ENCODE data around the gene ATG3. TPM values are rescaled to one million over a fixed set of nuclear protein-coding genes. Genes with fewer than 3 reads are reported as not detected.
"Not testable (repeated sequence)": the region's sequence is repeated elsewhere in the genome, so short reads cannot be mapped to it uniquely, and the experiment has no call there.

The ATG3 gene
- total RNA-seq, 1 experiment from 2014 or later = 75.1 TPM

- intact Hi-C loops (cut with micrococcal nuclease; ENCODE audit: unreplicated experiment) = loop anchor here (5.0 kb wide), 1 partner anchor 393 kb away; no protein-coding TSS in a partner anchor
- ChIA-PET POLR2A (no interaction called here), CTCF (no interaction called here)
- in situ Hi-C loops (cut with HindIII; ENCODE audit: low pct_unique_long_range_greater_than_20kb, low sequenced_read_pairs) = no loop called here
- Histone ChIP-seq H3K4me1 (ENCODE audit: control insufficient read depth, insufficient read depth, low read length) (no peaks in the 10 kb centered on the region), H3K27me3 (ENCODE audit: control insufficient read depth, insufficient read depth, low read length) (no peaks in the 10 kb centered on the region), H3K9me3 (ENCODE audit: control insufficient read depth, insufficient read depth, low read depth, low read length) (no peaks in the 10 kb centered on the region), H3K27ac (ENCODE audit: low read length) (no peak overlapping the region), H3K36me3 (ENCODE audit: control insufficient read depth, insufficient read depth, low read length) (peaks cover 29% of the 10 kb centered on the region), H3K4me3 (ENCODE audit: low read depth in 2 of 2, low read length in 2 of 2) (no peak overlapping the region)
- BruUV-seq (replicated peaks) = no TSS peak
- ATAC-seq = no peak
- no peak for DNase-seq (ENCODE audit: low read depth, low spot score)
- TF ChIP-seq SIN3A (IDR thresholded peaks at IDR 0.05; ENCODE audit: borderline replicate concordance, insufficient read depth, low read depth, low read length) (no peak), TCF7L2 (IDR thresholded peaks at IDR 0.05; ENCODE audit: low read depth, low read length) (no peak), CTCF (IDR thresholded peaks at IDR 0.05) (no peak), POLR2AphosphoS5 (IDR thresholded peaks at IDR 0.05; ENCODE audit: low read depth, low read length) (no peak), REST (IDR thresholded peaks at IDR 0.05; ENCODE audit: insufficient read depth in 1 of 2, low read depth in 2 of 2, low read length in 1 of 2) (no peak)
These were observed 31.2 kb downstream of the ATG3 start for GRCh38 chr3:112530573-112530972.

GRCh38 chr3:112524127-112524526 is 37.6 kb downstream of the ATG3 start:
- CTCF ChIA-PET; DNase-seq (ENCODE audit: low read depth, low spot score); in situ Hi-C loops (cut with HindIII; ENCODE audit: low pct_unique_long_range_greater_than_20kb, low sequenced_read_pairs); H3K4me3 ChIP-seq (ENCODE audit: low read depth in 2 of 2, low read length in 2 of 2); BruUV-seq (replicated peaks); POLR2A ChIA-PET; H3K27ac ChIP-seq (ENCODE audit: low read length); ATAC-seq; H3K36me3 ChIP-seq (ENCODE audit: control insufficient read depth, insufficient read depth, low read length); H3K9me3 ChIP-seq (ENCODE audit: control insufficient read depth, insufficient read depth, low read depth, low read length); H3K27me3 ChIP-seq (ENCODE audit: control insufficient read depth, insufficient read depth, low read length); H3K4me1 ChIP-seq (ENCODE audit: control insufficient read depth, insufficient read depth, low read length); intact Hi-C loops (cut with micrococcal nuclease; ENCODE audit: unreplicated experiment): not testable (repeated sequence)

- BruUV-seq (replicated peaks) = no TSS peak
- POLR2A ChIA-PET = no interaction called here
- in situ Hi-C loops (cut with HindIII; ENCODE audit: low pct_unique_long_range_greater_than_20kb, low sequenced_read_pairs) = no loop called here
- ATAC-seq (peak; percentile 92), DNase-seq (ENCODE audit: low read depth, low spot score) (peak; percentile 36)
- intact Hi-C loops (cut with micrococcal nuclease; ENCODE audit: unreplicated experiment) = loop anchor here (1.0 to 10.0 kb wide), 4 partner anchors 192 to 635 kb away; no protein-coding TSS in a partner anchor
- Histone ChIP-seq H3K4me1 (ENCODE audit: control insufficient read depth, insufficient read depth, low read length) (no peaks in the 10 kb centered on the region), H3K27ac (ENCODE audit: low read length) (no peak overlapping the region), H3K36me3 (ENCODE audit: control insufficient read depth, insufficient read depth, low read length) (no peaks in the 10 kb centered on the region), H3K9me3 (ENCODE audit: control insufficient read depth, insufficient read depth, low read depth, low read length) (no peaks in the 10 kb centered on the region; the same call in 1 of the 2 replicates), H3K4me3 (ENCODE audit: low read depth in 2 of 2, low read length in 2 of 2) (no peak overlapping the region), H3K27me3 (ENCODE audit: control insufficient read depth, insufficient read depth, low read length) (no peaks in the 10 kb centered on the region)
- CTCF ChIA-PET = no interaction called here
- TF ChIP-seq CTCF (IDR thresholded peaks at IDR 0.05) (peak; percentile 75; the same call in 1 of the 2 replicates), REST (IDR thresholded peaks at IDR 0.05; ENCODE audit: insufficient read depth in 1 of 2, low read depth in 2 of 2, low read length in 1 of 2) (no peak)
These were observed 42.2 kb downstream of the ATG3 start for GRCh38 chr3:112519424-112520001.

GRCh38 chr3:112518970-112519369 is 42.8 kb downstream of the ATG3 start:
- DNase-seq (ENCODE audit: low read depth, low spot score); H3K9me3 ChIP-seq (ENCODE audit: control insufficient read depth, insufficient read depth, low read depth, low read length); ATAC-seq; H3K27me3 ChIP-seq (ENCODE audit: control insufficient read depth, insufficient read depth, low read length); H3K4me3 ChIP-seq (ENCODE audit: low read depth in 2 of 2, low read length in 2 of 2); BruUV-seq (replicated peaks); H3K27ac ChIP-seq (ENCODE audit: low read length); in situ Hi-C loops (cut with HindIII; ENCODE audit: low pct_unique_long_range_greater_than_20kb, low sequenced_read_pairs); H3K36me3 ChIP-seq (ENCODE audit: control insufficient read depth, insufficient read depth, low read length); H3K4me1 ChIP-seq (ENCODE audit: control insufficient read depth, insufficient read depth, low read length); POLR2A ChIA-PET: not testable (repeated sequence)
- intact Hi-C loops (cut with micrococcal nuclease; ENCODE audit: unreplicated experiment) = loop anchor here (1.0 to 10.0 kb wide), 4 partner anchors 192 to 634 kb away; no protein-coding TSS in a partner anchor
- CTCF ChIA-PET = interaction anchor here (0.7 kb wide), 1 partner anchor 419 kb away, joined by 3 read pairs; no protein-coding TSS in a partner anchor
